Measurements from ENCODE around the gene CDKL4.
"Not testable (repeated sequence)": the region's sequence is repeated elsewhere in the genome, so short reads cannot be mapped to it uniquely, and the experiment has no call there.

Gene CDKL4

GRCh38 chr2:39179974-39180960 lies 63.5 kb downstream of the CDKL4 start:
- H3K4me3 ChIP-seq (ENCODE audit: low read depth, low read length) = no peak overlapping the region
- TF ChIP-seq CTCF (IDR thresholded peaks at IDR 0.05; ENCODE audit: borderline replicate concordance, insufficient read depth, low read depth, low read length) = no peak

GRCh38 chr2:39178756-39179155 lies 65.0 kb downstream of the CDKL4 start:
- no peak for TF ChIP-seq CTCF (IDR thresholded peaks at IDR 0.05; ENCODE audit: borderline replicate concordance, insufficient read depth, low read depth, low read length)
- no peak overlapping the region for H3K4me3 ChIP-seq (ENCODE audit: low read depth, low read length)

GRCh38 chr2:39176997-39177396 lies 66.8 kb downstream of the CDKL4 start:
- TF ChIP-seq CTCF (IDR thresholded peaks at IDR 0.05; ENCODE audit: borderline replicate concordance, insufficient read depth, low read depth, low read length) = no peak
- no peak overlapping the region for H3K4me3 ChIP-seq (ENCODE audit: low read depth, low read length)

DNA sequence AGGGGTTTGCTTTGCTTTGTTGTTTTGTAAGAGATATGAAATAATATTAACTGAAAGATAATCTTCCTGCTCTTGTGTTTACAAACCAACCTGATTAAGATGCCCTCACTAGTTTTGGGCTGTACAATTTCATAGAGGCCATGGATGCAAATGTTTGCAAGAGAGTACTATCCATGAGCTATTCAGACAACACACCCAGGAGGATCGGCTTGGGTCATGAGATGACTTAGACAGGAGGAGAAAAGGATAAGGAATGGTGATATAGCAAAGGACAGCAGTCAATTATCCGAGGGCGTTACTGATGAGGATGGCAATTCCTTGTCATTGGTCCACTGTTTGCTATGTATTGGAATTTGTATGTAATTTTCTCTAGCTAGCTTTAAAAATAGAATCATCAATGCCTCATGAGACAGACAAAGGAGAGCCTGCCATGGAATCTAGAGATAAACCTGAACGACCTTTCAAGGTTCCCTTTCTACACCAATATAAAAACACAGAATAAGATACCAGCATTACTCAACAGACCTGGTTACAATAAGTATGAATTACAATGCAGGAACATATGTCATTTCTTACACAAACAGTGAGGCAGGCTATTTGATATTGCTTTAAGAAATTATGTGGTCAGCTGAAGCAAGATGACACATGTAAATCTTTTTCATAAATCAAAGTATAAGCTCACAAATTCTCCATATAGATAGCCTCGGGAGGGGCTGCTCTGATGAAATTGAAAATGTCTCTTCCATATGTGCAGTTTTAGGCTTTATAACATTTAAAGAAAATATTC lies 68.6 kb downstream of the CDKL4 start:
- no peak for TF ChIP-seq CTCF (IDR thresholded peaks at IDR 0.05; ENCODE audit: borderline replicate concordance, insufficient read depth, low read depth, low read length)

GRCh38 chr2:39174022-39174421 lies 69.7 kb downstream of the CDKL4 start:
- TF ChIP-seq CTCF (IDR thresholded peaks at IDR 0.05; ENCODE audit: borderline replicate concordance, insufficient read depth, low read depth, low read length) = no peak
- no peak overlapping the region for H3K4me3 ChIP-seq (ENCODE audit: low read depth, low read length)

More for the DNA sequence above, 68.6 kb downstream of the CDKL4 start:
- H3K4me3 ChIP-seq (ENCODE audit: low read depth, low read length) = no peak overlapping the region

DNA sequence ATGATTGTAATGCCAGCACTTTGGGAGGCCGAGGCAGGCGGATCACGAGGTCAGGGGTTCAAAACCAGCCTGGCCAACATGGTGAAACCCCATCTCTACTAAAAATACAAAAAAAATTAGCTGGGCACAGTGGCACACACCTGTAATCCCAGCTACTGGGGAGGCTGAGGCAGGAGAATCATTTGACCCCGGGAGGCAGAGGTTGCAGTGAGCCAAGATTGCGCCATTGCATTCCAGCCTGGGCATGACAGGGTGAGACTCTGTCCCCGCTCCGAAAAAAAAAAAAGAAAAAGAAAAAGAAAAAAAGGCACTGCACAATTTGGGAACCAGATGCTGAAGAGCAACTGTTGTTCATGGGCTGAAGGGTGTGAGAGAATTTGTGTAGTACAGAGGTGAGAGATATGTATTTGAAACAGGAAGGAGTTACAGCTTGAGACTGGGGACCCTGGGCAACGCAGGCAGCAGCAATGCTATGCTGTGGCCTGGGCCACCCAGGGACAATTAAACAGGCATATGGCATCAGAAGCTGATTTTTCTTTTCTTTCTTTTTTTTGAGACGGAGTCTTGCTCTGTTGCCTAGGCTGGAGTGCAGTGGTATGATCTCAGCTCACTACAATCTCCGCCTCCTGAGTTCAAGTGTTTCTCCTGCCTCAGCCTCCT lies 71.6 kb downstream of the CDKL4 start:
- not testable (repeated sequence) for H3K4me3 ChIP-seq (ENCODE audit: low read depth, low read length)

DNA sequence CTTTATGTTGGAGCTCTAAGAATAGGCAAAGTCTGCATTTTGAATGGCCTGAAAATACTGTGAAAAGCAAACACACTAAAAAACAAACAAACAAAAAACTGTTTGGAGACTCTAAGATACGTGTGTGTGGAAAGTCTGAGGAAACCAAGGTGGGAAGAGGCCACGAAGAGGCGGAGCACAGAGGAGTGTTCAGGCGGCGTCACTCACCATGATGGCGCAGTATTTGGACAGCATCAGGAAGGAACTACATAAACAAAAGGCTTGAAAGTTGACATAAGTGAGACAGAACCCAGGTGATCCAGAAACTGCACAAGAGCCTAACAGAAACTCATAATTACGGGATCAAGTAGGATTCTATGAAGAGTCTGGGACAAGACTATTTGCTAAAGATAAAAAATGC lies 72.1 kb downstream of the CDKL4 start:
- TF ChIP-seq CTCF (IDR thresholded peaks at IDR 0.05; ENCODE audit: borderline replicate concordance, insufficient read depth, low read depth, low read length) = no peak
- no peak overlapping the region for H3K4me3 ChIP-seq (ENCODE audit: low read depth, low read length)
